Activated CD8-positive, alpha-beta memory T cell treated with anti-CD3 and anti-CD28 coated beads for 48 hours (primary cell): Measurements from ENCODE around the gene RAPGEF1.
"Not testable (repeated sequence)": the region's sequence is repeated elsewhere in the genome, so short reads cannot be mapped to it uniquely, and the experiment has no call there.

ENCODE experiments used
- DNase-seq, 3 experiments: peaks; one replicate each; pipeline ENCODE4 v3.0.0-alpha.2; 2020; ENCODE audit warnings: low read depth in 2 of 3, low spot score in 2 of 3

The RAPGEF1 gene

GRCh38 chr9:131739959-131740648 is at the start of gene RAPGEF1:
RAPGEF1 (minus strand) TSS chr9:131740076; CDS start chr9:131739830, 246 bp downstream.
- peak; percentile 70 to 86 (median 78) for DNase-seq

DNA sequence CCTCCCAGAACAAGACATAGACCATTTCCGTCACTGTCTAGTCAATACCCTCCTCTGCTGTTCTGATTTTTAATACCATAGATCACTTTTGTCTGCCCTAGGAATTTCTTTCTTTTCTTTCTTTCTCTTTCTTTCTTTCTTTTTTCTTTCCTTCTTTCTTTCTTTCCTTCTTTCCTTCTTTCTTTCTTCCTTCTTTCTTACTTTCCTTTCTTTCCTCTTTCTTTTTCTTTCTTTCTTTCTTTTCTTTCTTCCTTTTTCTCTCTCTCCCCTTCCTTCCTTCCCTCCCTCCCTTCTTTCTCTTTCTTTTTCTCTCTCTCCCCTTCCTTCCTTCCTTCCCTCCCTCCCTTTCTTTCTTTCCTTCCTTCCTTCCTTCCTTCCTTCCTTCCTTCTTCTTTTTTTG is 49.0 kb upstream of the RAPGEF1 start:
- DNase-seq, result no peak

GRCh38 chr9:131787838-131788237 is 48.0 kb upstream of the RAPGEF1 start:
- DNase-seq, result no peak

GRCh38 chr9:131784748-131785501 is 45.0 kb upstream of the RAPGEF1 start:
- DNase-seq, result no peak

DNA sequence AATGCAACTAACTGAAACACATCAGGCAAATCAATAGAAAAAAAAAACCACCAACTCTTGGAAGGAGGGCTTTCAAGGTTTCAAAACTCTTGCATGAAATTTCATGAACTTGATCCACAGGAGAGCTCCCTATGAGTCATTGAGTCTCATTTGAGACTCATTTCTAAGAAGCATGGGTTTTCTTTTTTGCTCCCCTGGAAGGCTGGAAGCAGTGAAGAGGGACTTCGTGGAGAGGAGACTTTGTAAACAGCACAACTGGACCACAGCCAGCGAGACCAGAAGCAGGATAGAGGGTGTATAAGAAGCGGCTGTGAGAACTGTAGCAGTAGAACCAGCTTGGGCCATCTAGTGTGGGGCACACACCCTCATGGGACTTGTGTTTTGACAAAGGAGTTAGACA is 41.2 kb upstream of the RAPGEF1 start:
- no peak for DNase-seq

DNA sequence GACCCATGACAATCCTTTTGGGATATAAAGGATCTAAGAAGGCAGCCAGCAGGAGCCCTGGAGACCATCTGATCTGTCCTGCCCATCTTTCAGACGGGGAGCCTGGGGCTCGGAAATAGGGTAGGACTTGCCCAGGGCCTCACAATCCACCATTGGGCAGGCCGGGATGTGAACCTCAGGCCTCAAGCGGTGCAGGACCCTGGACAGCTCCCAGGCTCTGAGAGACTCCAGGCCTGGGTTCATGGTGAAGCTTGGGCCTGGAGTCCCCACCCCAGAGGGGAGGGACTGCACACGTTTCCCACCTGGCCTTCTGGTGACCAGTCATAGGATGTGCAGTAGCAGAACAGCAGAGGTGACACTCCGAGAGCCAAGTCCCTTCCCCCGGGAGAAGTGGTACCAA is 36.6 kb upstream of the RAPGEF1 start:
- DNase-seq, result no peak

DNA sequence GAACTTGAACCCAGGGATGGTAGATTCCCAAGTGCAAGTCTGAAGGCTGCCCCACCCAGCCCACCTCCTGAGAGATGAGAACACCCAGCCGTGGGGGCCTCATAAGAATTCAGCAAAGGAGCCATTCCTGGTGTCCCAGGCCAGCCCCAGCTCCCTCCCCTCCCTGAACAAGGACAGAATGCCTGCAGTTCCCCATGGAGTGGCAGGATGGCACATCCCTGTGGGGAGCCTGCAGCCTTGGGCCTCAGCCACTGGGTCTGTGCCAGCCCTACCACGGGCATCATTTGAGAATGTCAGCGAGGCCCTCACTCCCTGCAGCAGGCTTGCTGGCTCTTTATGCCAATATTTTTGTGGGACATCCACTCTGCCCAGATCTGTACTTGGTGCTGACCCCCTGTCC is 36.2 kb upstream of the RAPGEF1 start:
- no peak for DNase-seq

GRCh38 chr9:131774636-131775035 is 34.8 kb upstream of the RAPGEF1 start:
- no peak for DNase-seq

GRCh38 chr9:131773911-131774379 is 34.1 kb upstream of the RAPGEF1 start:
- no peak for DNase-seq

DNA sequence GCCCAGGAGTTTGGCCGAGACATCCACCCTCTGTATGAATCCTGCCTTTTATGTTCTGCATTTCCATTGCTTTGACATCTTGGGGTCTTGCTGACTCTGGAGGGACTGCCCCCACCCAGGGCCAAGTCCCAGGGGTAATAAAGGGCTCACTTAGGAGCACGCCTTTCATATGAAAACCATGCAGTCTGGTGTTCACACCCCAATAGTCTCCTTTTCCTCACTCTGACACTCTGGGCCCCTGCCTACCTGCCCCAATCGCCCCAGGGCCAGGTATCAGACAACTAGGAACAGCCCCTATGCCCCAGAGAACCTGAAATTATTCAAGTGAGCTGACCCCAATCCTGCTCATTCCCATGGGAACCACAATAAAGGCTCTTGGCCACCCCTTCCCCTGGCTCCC is 33.1 kb upstream of the RAPGEF1 start:
- no peak for DNase-seq

GRCh38 chr9:131771646-131772045 is 31.8 kb upstream of the RAPGEF1 start:
- no peak for DNase-seq

GRCh38 chr9:131769361-131769760 is 29.5 kb upstream of the RAPGEF1 start:
- DNase-seq, result no peak

DNA sequence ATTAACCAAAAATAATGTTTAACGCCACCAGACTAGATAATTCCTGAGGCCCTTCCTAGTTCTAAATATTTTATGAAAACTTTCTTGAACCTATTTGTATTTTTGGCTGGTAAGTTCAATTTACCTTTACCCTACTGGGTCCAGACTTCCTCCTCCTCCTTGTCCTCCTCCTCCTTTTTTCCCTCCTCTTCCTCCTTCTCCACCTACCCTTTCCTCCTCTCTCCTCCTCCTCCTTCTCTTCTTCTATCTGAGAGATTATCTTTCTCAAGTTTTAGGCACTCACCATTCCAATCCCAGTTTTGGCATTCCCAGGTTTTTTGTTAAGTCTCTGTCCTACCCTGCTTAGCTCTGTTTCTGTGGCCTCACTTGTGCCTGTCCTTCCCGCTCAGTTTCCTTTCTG is 24.7 kb upstream of the RAPGEF1 start:
- no peak for DNase-seq

DNA sequence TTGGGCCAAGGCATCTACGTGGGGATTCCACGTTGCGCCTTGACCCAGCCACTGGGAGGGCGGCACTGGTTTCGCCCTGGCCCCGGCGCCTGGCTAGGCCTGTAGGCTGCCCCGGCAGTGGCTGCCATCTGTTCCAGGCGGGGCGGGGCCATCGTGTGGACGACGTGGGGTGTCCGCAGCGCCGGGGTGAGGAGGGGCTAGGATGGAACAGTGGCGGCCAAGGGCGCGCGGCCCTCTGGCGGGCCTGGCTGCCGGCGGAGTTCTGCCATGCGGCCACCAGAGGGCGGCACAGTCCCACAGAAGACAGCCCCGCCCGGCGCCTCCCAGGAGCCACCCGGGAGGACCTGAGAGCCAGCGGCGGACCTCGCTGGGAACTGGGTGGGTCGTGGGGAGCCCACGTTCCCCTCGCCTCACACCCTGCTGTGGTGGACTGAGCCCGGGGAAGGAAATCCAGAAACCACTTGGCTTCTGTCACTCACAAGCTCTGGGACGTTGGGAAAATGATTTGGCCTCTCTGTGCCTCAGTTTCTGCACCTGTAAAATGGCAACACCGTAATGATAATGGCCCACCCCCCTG is 22.6 kb upstream of the RAPGEF1 start:
- peak; percentile 56 to 85 (median 65) for DNase-seq

- no peak for DNase-seq
Observed at GRCh38 chr9:131759017-131759647, 19.3 kb upstream of the RAPGEF1 start.

DNA sequence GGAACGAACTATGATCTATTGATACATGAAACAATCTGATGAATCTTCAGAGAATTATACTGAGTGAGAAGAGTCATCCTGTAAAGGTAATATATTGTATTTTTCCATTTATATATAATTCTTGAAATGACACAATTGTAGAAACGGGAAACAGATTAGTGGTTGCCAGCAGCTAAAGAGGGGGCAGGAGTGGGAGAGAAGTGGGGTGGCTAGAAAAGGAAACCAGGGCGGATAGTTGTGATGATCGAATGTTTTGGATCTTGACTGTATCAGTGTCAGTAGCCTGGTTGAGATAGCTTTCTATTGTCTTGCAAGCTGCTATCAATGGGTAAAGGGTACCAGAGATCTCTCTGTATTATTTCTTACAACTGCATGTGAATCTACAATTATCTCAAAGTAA is 17.7 kb upstream of the RAPGEF1 start:
- no peak for DNase-seq

GRCh38 chr9:131755541-131756198 is 15.8 kb upstream of the RAPGEF1 start:
- DNase-seq, result peak; percentile 57 to 79 (median 63)

DNA sequence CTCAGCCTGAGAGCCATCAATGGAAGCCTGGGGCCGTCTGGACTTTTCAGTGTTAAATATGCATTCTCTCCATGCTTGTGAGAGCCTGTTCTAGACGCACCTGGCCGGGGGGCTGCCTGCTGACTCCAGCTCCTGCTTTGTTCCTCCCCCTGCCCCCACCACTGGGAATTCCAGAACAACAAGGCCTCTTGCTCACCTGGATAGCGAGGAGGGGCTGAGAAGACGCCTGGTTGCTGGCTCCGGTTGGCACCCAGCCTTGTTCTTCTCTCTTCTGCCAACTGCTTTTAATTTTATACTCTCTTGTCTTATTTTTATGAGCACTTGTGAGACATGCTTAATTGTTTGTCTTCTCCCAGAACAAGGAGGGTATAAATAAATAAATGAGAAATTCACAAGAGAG is 15.0 kb upstream of the RAPGEF1 start:
- DNase-seq, result no peak

- DNase-seq, result not testable (repeated sequence)
Observed at GRCh38 chr9:131753751-131754150, 13.9 kb upstream of the RAPGEF1 start.

GRCh38 chr9:131752231-131752884 is 12.5 kb upstream of the RAPGEF1 start:
- DNase-seq, result no peak
